BE2C (cell line): Measurements from ENCODE around the gene GNA14.

ENCODE experiments used
- DNase-seq: peaks from one replicate; pipeline ENCODE4 v3.0.0-alpha.2; 2020
- H3K27me3 ChIP-seq: fragments of 250-450 bp; sonication (Bioruptor Pico); 2 replicates; pipeline ENCODE4 v1.5.1; 2020; ENCODE audit warnings: mild to moderate bottlenecking
- H3K36me3 ChIP-seq: fragments of 250-450 bp; sonication (Bioruptor Pico); 2 replicates; pipeline ENCODE4 v1.5.1; 2020; ENCODE audit warnings: mild to moderate bottlenecking
- H3K4me1 ChIP-seq: fragments of 250-450 bp; sonication (Bioruptor Pico); 2 replicates; pipeline ENCODE4 v1.5.1; 2020
- H3K4me3 ChIP-seq: 2 replicates; pipeline ENCODE4 v1.5.1; 2011; ENCODE audit warnings: low read depth, low read length
- H3K9me3 ChIP-seq: fragments of 250-450 bp; sonication (Bioruptor Pico); 2 replicates; pipeline ENCODE4 v1.5.1; 2020
- CTCF ChIP-seq: IDR thresholded peaks from 2 replicates; pipeline ENCODE4 v1.5.1; 2012; ENCODE audit warnings: mild to moderate bottlenecking, low read depth, low read length

Gene GNA14

GRCh38 chr9:77531400-77531799 is 116.7 kb downstream of the GNA14 start:
- Histone ChIP-seq H3K4me1 (no peaks in the 10 kb centered on the region), H3K36me3 (no peaks in the 10 kb centered on the region), H3K9me3 (no peaks in the 10 kb centered on the region), H3K27me3 (no peaks in the 10 kb centered on the region), H3K4me3 (no peak overlapping the region)
- no peak for DNase-seq
- TF ChIP-seq CTCF: no peak

- no peak for DNase-seq
- Histone ChIP-seq H3K27me3 (no peaks in the 10 kb centered on the region), H3K4me3 (no peak overlapping the region), H3K36me3 (no peaks in the 10 kb centered on the region), H3K4me1 (peaks cover under 1% of the 10 kb centered on the region), H3K9me3 (no peaks in the 10 kb centered on the region)
- TF ChIP-seq CTCF: no peak
Observed at GRCh38 chr9:77523891-77524290, 124.2 kb downstream of the GNA14 start.

GRCh38 chr9:77521091-77521490 is 127.0 kb downstream of the GNA14 start:
- no peaks in the 10 kb centered on the region for H3K9me3 ChIP-seq
- TF ChIP-seq CTCF: no peak
- no peak overlapping the region for H3K4me3 ChIP-seq
- no peaks in the 10 kb centered on the region for H3K36me3 ChIP-seq
- H3K27me3 ChIP-seq: no peaks in the 10 kb centered on the region
- no peak for DNase-seq
- peaks cover 7% of the 10 kb centered on the region for H3K4me1 ChIP-seq

GRCh38 chr9:77518688-77519087 is 129.4 kb downstream of the GNA14 start:
- no peak for DNase-seq
- no peaks in the 10 kb centered on the region for H3K36me3 ChIP-seq

GRCh38 chr9:77516781-77517180 is 131.3 kb downstream of the GNA14 start:
- no peak for TF ChIP-seq CTCF
- no peak for DNase-seq
- H3K27me3 ChIP-seq: no peaks in the 10 kb centered on the region
- no peaks in the 10 kb centered on the region; the same call in 1 of the 2 replicates for H3K9me3 ChIP-seq
- H3K4me1 ChIP-seq: peaks cover 21% of the 10 kb centered on the region
- H3K36me3 ChIP-seq: no peaks in the 10 kb centered on the region
- H3K4me3 ChIP-seq: no peak overlapping the region

More at GRCh38 chr9:77518688-77519087, 129.4 kb downstream of the GNA14 start:
- no peaks in the 10 kb centered on the region for H3K27me3 ChIP-seq
- peaks cover 8% of the 10 kb centered on the region; the same call in 1 of the 2 replicates for H3K4me1 ChIP-seq
- H3K9me3 ChIP-seq: no peaks in the 10 kb centered on the region; the same call in 1 of the 2 replicates
- no peak overlapping the region for H3K4me3 ChIP-seq
- TF ChIP-seq CTCF: no peak

GRCh38 chr9:77514886-77515711 is 133.0 kb downstream of the GNA14 start:
- Histone ChIP-seq H3K4me3 (no peak overlapping the region), H3K36me3 (no peaks in the 10 kb centered on the region), H3K9me3 (no peaks in the 10 kb centered on the region; the same call in 1 of the 2 replicates), H3K4me1 (peaks cover 27% of the 10 kb centered on the region), H3K27me3 (no peaks in the 10 kb centered on the region)
- no peak for DNase-seq
- TF ChIP-seq CTCF: no peak
